PFSK-1 (cell line): Measurements from ENCODE around the gene TNS3.

Source experiments
- FOXP2 ChIP-seq: optimal IDR thresholded peaks from 2 replicates; pipeline ENCODE3; 2011; ENCODE audit warnings: borderline replicate concordance, control low read depth, inconsistent platforms; ENCODE audit not compliant: insufficient read depth; ENCODE audit errors: extremely low read length, extremely low read depth
- POLR2AphosphoS5 ChIP-seq: IDR thresholded peaks from 2 replicates; pipeline ENCODE4 v1.6.1; 2012; ENCODE audit warnings: low read depth, mild to moderate bottlenecking, control low read depth, low read length, moderate library complexity
- SIN3A ChIP-seq: IDR thresholded peaks from 2 replicates; pipeline ENCODE4 v1.6.1; 2012; ENCODE audit warnings: mild to moderate bottlenecking, low read length, moderate library complexity, borderline replicate concordance; ENCODE audit not compliant: insufficient read depth
- TAF1 ChIP-seq: IDR thresholded peaks from 2 replicates; pipeline ENCODE4 v1.6.1; 2012; ENCODE audit warnings: low read length, control low read depth, borderline replicate concordance; ENCODE audit not compliant: insufficient read depth
- TF ChIP-seq, protein P1 (sequence below), 2 experiments: IDR thresholded peaks; 2 replicates each; pipeline versions ENCODE4 v1.6.1 to v1.8.0; 2011 to 2012; ENCODE audit warnings: low read depth in 2 of 2, low read length in 2 of 2, control low read depth in 1 of 2, inconsistent platforms in 1 of 2, mild to moderate bottlenecking in 1 of 2, moderate library complexity in 1 of 2; ENCODE audit not compliant: insufficient read depth in 1 of 2

Gene TNS3

DNA sequence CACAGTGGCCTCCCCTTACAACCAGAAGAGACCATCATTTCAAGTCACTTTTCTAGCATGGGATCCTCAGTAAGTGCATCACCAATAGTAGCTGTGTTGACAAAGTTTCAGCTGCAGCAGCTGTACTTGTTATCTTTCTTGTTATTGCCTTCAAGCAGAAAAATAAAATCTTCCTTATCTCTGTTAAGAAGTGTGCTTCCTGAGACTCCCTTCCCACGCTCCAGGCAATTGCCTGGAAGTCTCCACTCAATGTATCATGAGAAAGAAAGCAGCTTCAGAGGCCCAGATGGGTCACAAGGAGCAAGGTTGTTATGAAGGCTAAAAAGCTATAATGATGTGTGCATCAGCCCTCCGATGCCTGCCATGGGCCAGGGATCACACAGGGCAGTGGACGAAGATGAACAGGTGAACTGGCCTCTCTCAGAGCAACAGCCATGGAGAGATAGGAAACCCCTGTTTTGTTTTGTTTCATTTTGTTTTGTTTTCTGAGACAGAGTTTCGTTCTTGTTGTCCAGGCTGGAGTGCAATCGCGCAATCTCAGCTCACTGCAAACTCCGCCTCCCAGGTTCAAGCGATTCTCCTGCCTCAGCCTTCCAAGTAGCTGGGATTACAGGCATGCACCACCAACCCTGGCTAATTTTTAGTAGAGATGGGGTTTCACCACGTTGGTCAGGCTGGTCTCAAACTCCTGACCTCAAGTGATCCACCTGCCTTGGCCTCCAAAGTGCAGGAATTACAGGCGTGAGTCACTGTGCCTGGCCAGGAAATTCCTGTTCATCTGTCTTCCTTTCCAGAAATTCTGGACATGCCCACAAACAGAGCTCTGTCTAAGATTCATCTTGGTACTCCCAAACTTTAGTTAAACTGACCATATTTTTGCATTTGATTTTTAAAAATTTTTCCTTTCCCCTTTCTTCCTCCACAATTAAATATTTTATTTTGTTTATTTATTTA, 340.5 kb downstream of the TNS3 start:
- TF ChIP-seq TAF1 (no peak), SIN3A (no peak), FOXP2 (no peak), POLR2AphosphoS5 (no peak)
- TF ChIP-seq, protein P1, sequence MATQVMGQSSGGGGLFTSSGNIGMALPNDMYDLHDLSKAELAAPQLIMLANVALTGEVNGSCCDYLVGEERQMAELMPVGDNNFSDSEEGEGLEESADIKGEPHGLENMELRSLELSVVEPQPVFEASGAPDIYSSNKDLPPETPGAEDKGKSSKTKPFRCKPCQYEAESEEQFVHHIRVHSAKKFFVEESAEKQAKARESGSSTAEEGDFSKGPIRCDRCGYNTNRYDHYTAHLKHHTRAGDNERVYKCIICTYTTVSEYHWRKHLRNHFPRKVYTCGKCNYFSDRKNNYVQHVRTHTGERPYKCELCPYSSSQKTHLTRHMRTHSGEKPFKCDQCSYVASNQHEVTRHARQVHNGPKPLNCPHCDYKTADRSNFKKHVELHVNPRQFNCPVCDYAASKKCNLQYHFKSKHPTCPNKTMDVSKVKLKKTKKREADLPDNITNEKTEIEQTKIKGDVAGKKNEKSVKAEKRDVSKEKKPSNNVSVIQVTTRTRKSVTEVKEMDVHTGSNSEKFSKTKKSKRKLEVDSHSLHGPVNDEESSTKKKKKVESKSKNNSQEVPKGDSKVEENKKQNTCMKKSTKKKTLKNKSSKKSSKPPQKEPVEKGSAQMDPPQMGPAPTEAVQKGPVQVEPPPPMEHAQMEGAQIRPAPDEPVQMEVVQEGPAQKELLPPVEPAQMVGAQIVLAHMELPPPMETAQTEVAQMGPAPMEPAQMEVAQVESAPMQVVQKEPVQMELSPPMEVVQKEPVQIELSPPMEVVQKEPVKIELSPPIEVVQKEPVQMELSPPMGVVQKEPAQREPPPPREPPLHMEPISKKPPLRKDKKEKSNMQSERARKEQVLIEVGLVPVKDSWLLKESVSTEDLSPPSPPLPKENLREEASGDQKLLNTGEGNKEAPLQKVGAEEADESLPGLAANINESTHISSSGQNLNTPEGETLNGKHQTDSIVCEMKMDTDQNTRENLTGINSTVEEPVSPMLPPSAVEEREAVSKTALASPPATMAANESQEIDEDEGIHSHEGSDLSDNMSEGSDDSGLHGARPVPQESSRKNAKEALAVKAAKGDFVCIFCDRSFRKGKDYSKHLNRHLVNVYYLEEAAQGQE (IDR thresholded peaks at IDR 0.05; ENCODE audit: insufficient read depth in 1 of 2, low read depth in 2 of 2, low read length in 2 of 2), result no peak

GRCh38 chr7:47239931-47240421, 341.9 kb downstream of the TNS3 start:
- no peak for TF ChIP-seq SIN3A
- no peak for TF ChIP-seq TAF1
- TF ChIP-seq, protein P1 (IDR thresholded peaks at IDR 0.05; ENCODE audit: insufficient read depth in 1 of 2, low read depth in 2 of 2, low read length in 2 of 2), result no peak
- TF ChIP-seq POLR2AphosphoS5, result no peak
- no peak for TF ChIP-seq FOXP2

- no peak for TF ChIP-seq SIN3A
- TF ChIP-seq FOXP2, result no peak
- TF ChIP-seq TAF1, result no peak
- TF ChIP-seq, protein P1 (IDR thresholded peaks at IDR 0.05; ENCODE audit: insufficient read depth in 1 of 2, low read depth in 2 of 2, low read length in 2 of 2), result no peak
- no peak for TF ChIP-seq POLR2AphosphoS5
Observed at GRCh38 chr7:47239034-47239433, 342.9 kb downstream of the TNS3 start.

- no peak for TF ChIP-seq POLR2AphosphoS5
- no peak for TF ChIP-seq TAF1
- TF ChIP-seq, protein P1 (IDR thresholded peaks at IDR 0.05; ENCODE audit: insufficient read depth in 1 of 2, low read depth in 2 of 2, low read length in 2 of 2), result no peak
Observed at GRCh38 chr7:47236480-47237129, 345.3 kb downstream of the TNS3 start.
